HepG2 (cell line): ENCODE results near the gene UGT1A7. TPM values are rescaled to one million over a fixed set of nuclear protein-coding genes. Genes with fewer than 3 reads are reported as not detected.

Experiments
- ATAC-seq: fragments of 200-7000 bp; cut with Tn5 transposase; 3 replicates; pipeline ENCODE4 v1.9.1; 2020; ENCODE audit warnings: mild to moderate bottlenecking, moderate library complexity
- BruUV-seq: library from RNA; stranded (reverse); fragments of 400-500 nt; replicated peaks from 2 replicates; lab custom pipeline; 2021; lab: Mats Ljungman, UMichigan
- CTCF ChIA-PET: fragments of 300-600 bp; formaldehyde crosslinking; extraction: SDS; loops from one replicate; lab custom pipeline; 2021; ENCODE audit warnings: low total read pairs, inconsistent platforms, low intra/inter-chr PET ratio; lab: Yijun Ruan, JAX
- POLR2A ChIA-PET: fragments of 350-600 bp; sonication (Branson Sonifier 250); formaldehyde crosslinking; loops from one replicate; lab custom pipeline; 2020; ENCODE audit warnings: antibody characterized with exemption, inconsistent platforms; lab: Yijun Ruan, JAX
- DNase-seq: peaks from one replicate; pipeline ENCODE4 v3.0.0-alpha.2; 2015; ENCODE audit warnings: low spot score
- FAIRE-seq: peaks from 3 replicates; lab custom pipeline; 2011; peaks lifted over from hg19 to GRCh38; lab: Jason Lieb, UNC
- H2AFZ ChIP-seq: one replicate; pipeline ENCODE4 v1.6.1; 2011; ENCODE audit warnings: low read length, inconsistent platforms
- H3K27ac ChIP-seq: fragments of 300-600 bp; 3 replicates; pipeline ENCODE4 v1.8.0; 2011; ENCODE audit warnings: mixed run types, mild to moderate bottlenecking, mixed read lengths, low read length, inconsistent platforms; ENCODE audit not compliant: insufficient read depth; ENCODE audit errors: extremely low read length
- H3K27me3 ChIP-seq, 2 experiments: fragments of 200-600 bp in 1 of 2; 2 replicates in 1 of 2; 3 replicates in 1 of 2; pipeline versions ENCODE4 v1.6.0 to v1.8.0; 2011; ENCODE audit warnings: low read length in 2 of 2, mild to moderate bottlenecking in 2 of 2, moderate library complexity in 2 of 2, inconsistent platforms in 1 of 2; ENCODE audit not compliant: insufficient read depth in 2 of 2, control insufficient read depth in 1 of 2
- H3K36me3 ChIP-seq, 2 experiments: fragments of 200-600 bp in 1 of 2; replicated peaks in 1 of 2; 2 replicates in 1 of 2; 3 replicates in 1 of 2; pipeline versions ENCODE4 v1.5.1 to v1.8.0; 2011; ENCODE audit warnings: low read length in 2 of 2, inconsistent platforms in 1 of 2; ENCODE audit not compliant: insufficient read depth in 2 of 2, control insufficient read depth in 1 of 2
- H3K4me1 ChIP-seq: 2 replicates; pipeline ENCODE4 v1.5.1; 2012; ENCODE audit warnings: low read length, inconsistent platforms; ENCODE audit not compliant: insufficient read depth
- H3K4me2 ChIP-seq: 2 replicates; pipeline ENCODE4 v1.6.0; 2011; ENCODE audit warnings: low read depth, low read length, inconsistent platforms
- H3K4me3 ChIP-seq, 3 experiments: fragments of 200-600 bp in 1 of 3; sonication (generic), shearing (Covaris generic) in 1 of 3; replicated peaks in 1 of 3; 2 replicates each; pipeline ENCODE4 v1.5.1; 2011 to 2016; ENCODE audit warnings: low read length in 3 of 3, inconsistent platforms in 2 of 3, low read depth in 2 of 3, mild to moderate bottlenecking in 2 of 3, control low read depth in 1 of 3, mixed read lengths in 1 of 3; ENCODE audit not compliant: insufficient read depth in 1 of 3
- H3K79me2 ChIP-seq: one replicate; pipeline ENCODE4 v1.6.1; 2011; ENCODE audit warnings: low read length, inconsistent platforms; ENCODE audit not compliant: insufficient read depth
- H3K9ac ChIP-seq: 2 replicates; pipeline ENCODE4 v1.6.0; 2011; ENCODE audit warnings: mild to moderate bottlenecking, low read depth, low read length, inconsistent platforms; ENCODE audit not compliant: insufficient read depth
- H3K9me3 ChIP-seq: 2 replicates; pipeline ENCODE4 v1.5.1; 2012; ENCODE audit warnings: mild to moderate bottlenecking, low read length
- H4K20me1 ChIP-seq: 2 replicates; pipeline ENCODE4 v1.6.0; 2011; ENCODE audit warnings: inconsistent platforms, mild to moderate bottlenecking, low read length, moderate library complexity; ENCODE audit not compliant: insufficient read depth
- CAMTA2 ChIP-seq: sonication (generic); formaldehyde crosslinking; IDR thresholded peaks from 2 replicates; pipeline ENCODE4 v1.4.0; 2020; ENCODE audit warnings: mild to moderate bottlenecking, missing genetic modification reagents, borderline replicate concordance
- CENPT ChIP-seq: sonication (generic); formaldehyde crosslinking; IDR thresholded peaks from 2 replicates; pipeline ENCODE4 v1.8.0; 2022; ENCODE audit warnings: low read depth, mild to moderate bottlenecking, moderate library complexity, missing genetic modification reagents
- FOSL2 ChIP-seq: sonication (generic); formaldehyde crosslinking; IDR thresholded peaks from 2 replicates; pipeline ENCODE4 v1.4.0; 2020; ENCODE audit warnings: missing genetic modification reagents
- GATA4 ChIP-seq: sonication (generic); IDR thresholded peaks from 2 replicates; pipeline ENCODE4 v1.6.1; 2016; ENCODE audit warnings: antibody characterized with exemption, low read depth, borderline replicate concordance
- ISL2 ChIP-seq: sonication (generic); formaldehyde crosslinking; IDR thresholded peaks from 2 replicates; pipeline ENCODE4 v1.5.0; 2020; ENCODE audit warnings: missing genetic modification reagents
- MXD3 ChIP-seq: IDR thresholded peaks from 2 replicates; pipeline ENCODE4 v1.6.1; 2016; ENCODE audit warnings: mild to moderate bottlenecking, missing biosample characterization, missing genetic modification reagents
- MZF1 ChIP-seq: sonication (generic); formaldehyde crosslinking; IDR thresholded peaks from 2 replicates; pipeline ENCODE4 v1.8.1; 2023; ENCODE audit warnings: mild to moderate bottlenecking, missing genetic modification reagents, borderline replicate concordance
- NFYB ChIP-seq: sonication (generic); formaldehyde crosslinking; IDR thresholded peaks from 2 replicates; pipeline ENCODE4 v1.4.0; 2020; ENCODE audit warnings: missing genetic modification reagents
- NR3C1 ChIP-seq: sonication (generic); formaldehyde crosslinking; IDR thresholded peaks from 2 replicates; pipeline ENCODE4 v1.4.0; 2020; ENCODE audit warnings: missing genetic modification reagents
- PPARG ChIP-seq: conservative IDR thresholded peaks from 2 replicates; pipeline ENCODE4 v1.6.1; 2016; ENCODE audit warnings: missing biosample characterization, missing genetic modification reagents
- RAD51 ChIP-seq: fragments of 450-650 bp; IDR thresholded peaks from 2 replicates; pipeline ENCODE4 v1.6.1; 2016; ENCODE audit warnings: borderline replicate concordance
- RNF2 ChIP-seq: fragments of 450-650 bp; conservative IDR thresholded peaks from 2 replicates; pipeline ENCODE4 v1.6.1; 2016; ENCODE audit warnings: low read depth
- SALL2 ChIP-seq: sonication (generic); formaldehyde crosslinking; IDR thresholded peaks from 2 replicates; pipeline ENCODE4 v1.8.1; 2023; ENCODE audit warnings: mild to moderate bottlenecking, missing genetic modification reagents, inconsistent platforms
- SOX6 ChIP-seq, 2 experiments: fragments of 450-650 bp in 1 of 2; sonication (generic) in 1 of 2; formaldehyde crosslinking in 1 of 2; IDR thresholded peaks; 2 replicates each; pipeline versions ENCODE4 v1.4.0 to v1.6.1; 2017 to 2020; ENCODE audit warnings: antibody characterized with exemption in 1 of 2, mild to moderate bottlenecking in 1 of 2, missing genetic modification reagents in 1 of 2
- ZBTB25 ChIP-seq: IDR thresholded peaks from 2 replicates; pipeline ENCODE4 v1.6.1; 2018; ENCODE audit warnings: missing genetic modification reagents
- ZEB1 ChIP-seq: IDR thresholded peaks from 2 replicates; pipeline ENCODE4 v1.6.1; 2012; ENCODE audit warnings: mild to moderate bottlenecking, low read depth, inconsistent platforms; ENCODE audit not compliant: insufficient replicate concordance
- ZNF451 ChIP-seq: sonication (generic); formaldehyde crosslinking; IDR thresholded peaks from 2 replicates; pipeline ENCODE4 v1.5.0; 2020; ENCODE audit warnings: mild to moderate bottlenecking, missing genetic modification reagents
- ZNF589 ChIP-seq: sonication (generic); formaldehyde crosslinking; conservative IDR thresholded peaks from 2 replicates; pipeline ENCODE4 v1.8.0; 2022; ENCODE audit warnings: mild to moderate bottlenecking, moderate library complexity, missing genetic modification reagents
- WGBS: methylation state at CpG from one replicate; pipeline ENCODE4 v1.1.6; 2017; ENCODE audit warnings: low lambda C conversion rate; 5-methylcytosine and 5-hydroxymethylcytosine counted together
- in situ Hi-C: cut with HindIII; loops from 2 replicates; pipeline ENCODE4 v1.10.0; 2017; ENCODE audit warnings: low pct_unique_long_range_greater_than_20kb; ENCODE audit not compliant: extremely low pct_ligation_motif_present
- intact Hi-C: fragments of 100-400 bp; cut with micrococcal nuclease; formaldehyde crosslinking; loops from one replicate; pipeline ENCODE4 v1.10.0; 2022; ENCODE audit not compliant: unreplicated experiment
- polyA plus RNA-seq, 8 experiments: library from polyadenylated mRNA; depleted of rRNA in 3 of 8; stranded (reverse) in 7 of 8; unstranded in 1 of 8; fragments of >200 nt; fragmentation: Illumina TruSeq in 4 of 8; extraction: Trizol in 4 of 8; gene quantifications; 2 replicates each; pipeline versions ENCODE4 v1.2.1 to v1.2.3, GENCODE V29; 2011 to 2016; ENCODE audit warnings: low read depth in 4 of 8, missing spikeins in 1 of 8, mixed read lengths in 1 of 8; ENCODE audit not compliant: insufficient read depth in 1 of 8
- total RNA-seq, 5 experiments: library from RNA; depleted of rRNA; stranded (reverse); fragments of >200 nt; fragmentation: Illumina TruSeq; extraction: Trizol; gene quantifications; 2 replicates each; pipeline ENCODE4 v1.2.3, GENCODE V29; 2016; ENCODE audit warnings: low read depth in 1 of 5
- TF ChIP-seq, protein P1 (sequence below): IDR thresholded peaks from 2 replicates; pipeline ENCODE4 v1.6.1; 2016; ENCODE audit warnings: low read depth, borderline replicate concordance
- TF ChIP-seq, protein P2 (sequence below): sonication (generic); formaldehyde crosslinking; IDR thresholded peaks from 2 replicates; pipeline ENCODE4 v1.8.0; 2022; ENCODE audit warnings: missing genetic modification reagents, mild to moderate bottlenecking, borderline replicate concordance
- TF ChIP-seq, protein P3 (sequence below): IDR thresholded peaks from 2 replicates; pipeline ENCODE4 v1.6.1; 2016; ENCODE audit warnings: missing compliant biosample characterization, missing genetic modification reagents, borderline replicate concordance

Gene UGT1A7
- total and polyA plus RNA-seq, 2 of the 13 experiments (the other 11 are each of a cell fraction or from before 2014, with no cell fraction given), result not detected

- TF ChIP-seq MXD3 (CRISPR knock-in tag), result no peak
- TF ChIP-seq FOSL2 (CRISPR knock-in tag), result no peak
- TF ChIP-seq RNF2, result no peak
- TF ChIP-seq ZNF589, result no peak
- TF ChIP-seq SALL2 (CRISPR knock-in tag), result no peak
- no peak for TF ChIP-seq CENPT (CRISPR knock-in tag)
- no peak for TF ChIP-seq ISL2
- TF ChIP-seq NFYB, result no peak
Observed at GRCh38 chr2:233800208-233800607, 118.5 kb downstream of the UGT1A7 start (continued).

GRCh38 chr2:233801357-233802131 is 119.8 kb downstream of the UGT1A7 start:
- no peak overlapping the region for H3K27ac ChIP-seq
- CTCF ChIA-PET, result no interaction called here
- no peaks in the 10 kb centered on the region for H3K36me3 ChIP-seq
- intact Hi-C loops, result no loop called here
- H3K4me3 ChIP-seq, result no peak overlapping the region
- H3K4me2 ChIP-seq, result no peak overlapping the region
- in situ Hi-C loops, result no loop called here
- WGBS, result 39% methylated on average over 9 of the region's 9 CpGs
- no peak for DNase-seq
- no peaks in the 10 kb centered on the region for H3K9me3 ChIP-seq
- H3K79me2 ChIP-seq, result no peaks in the 10 kb centered on the region
- peaks cover 0 to 48% of the 10 kb centered on the region in 2 experiments; a peak in 3 of 5 replicates for H3K27me3 ChIP-seq
- H3K4me1 ChIP-seq, result no peaks in the 10 kb centered on the region
- no peak for ATAC-seq
- no peak overlapping the region for H2AFZ ChIP-seq
- no peak for FAIRE-seq
- BruUV-seq, result no TSS peak
- H3K9ac ChIP-seq, result no peak overlapping the region
- POLR2A ChIA-PET, result no interaction called here
- no peaks in the 10 kb centered on the region for H4K20me1 ChIP-seq
- no peak for TF ChIP-seq MZF1
- TF ChIP-seq GATA4, result no peak
- TF ChIP-seq CAMTA2 (CRISPR knock-in tag), result no peak
- no peak for TF ChIP-seq NR3C1 (CRISPR knock-in tag)
- TF ChIP-seq SOX6 (IDR thresholded peaks at IDR 0.05), result no peak
- no peak for TF ChIP-seq SOX6 (CRISPR knock-in tag; IDR thresholded peaks at IDR 0.05)
- TF ChIP-seq, protein P1, sequence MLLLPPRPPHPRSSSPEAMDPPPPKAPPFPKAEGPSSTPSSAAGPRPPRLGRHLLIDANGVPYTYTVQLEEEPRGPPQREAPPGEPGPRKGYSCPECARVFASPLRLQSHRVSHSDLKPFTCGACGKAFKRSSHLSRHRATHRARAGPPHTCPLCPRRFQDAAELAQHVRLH (CRISPR knock-in tag), result no peak
- TF ChIP-seq PPARG, result no peak
- TF ChIP-seq, protein P2, sequence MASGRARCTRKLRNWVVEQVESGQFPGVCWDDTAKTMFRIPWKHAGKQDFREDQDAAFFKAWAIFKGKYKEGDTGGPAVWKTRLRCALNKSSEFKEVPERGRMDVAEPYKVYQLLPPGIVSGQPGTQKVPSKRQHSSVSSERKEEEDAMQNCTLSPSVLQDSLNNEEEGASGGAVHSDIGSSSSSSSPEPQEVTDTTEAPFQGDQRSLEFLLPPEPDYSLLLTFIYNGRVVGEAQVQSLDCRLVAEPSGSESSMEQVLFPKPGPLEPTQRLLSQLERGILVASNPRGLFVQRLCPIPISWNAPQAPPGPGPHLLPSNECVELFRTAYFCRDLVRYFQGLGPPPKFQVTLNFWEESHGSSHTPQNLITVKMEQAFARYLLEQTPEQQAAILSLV (CRISPR knock-in tag), result no peak
- no peak for TF ChIP-seq ZEB1
- TF ChIP-seq, protein P3, sequence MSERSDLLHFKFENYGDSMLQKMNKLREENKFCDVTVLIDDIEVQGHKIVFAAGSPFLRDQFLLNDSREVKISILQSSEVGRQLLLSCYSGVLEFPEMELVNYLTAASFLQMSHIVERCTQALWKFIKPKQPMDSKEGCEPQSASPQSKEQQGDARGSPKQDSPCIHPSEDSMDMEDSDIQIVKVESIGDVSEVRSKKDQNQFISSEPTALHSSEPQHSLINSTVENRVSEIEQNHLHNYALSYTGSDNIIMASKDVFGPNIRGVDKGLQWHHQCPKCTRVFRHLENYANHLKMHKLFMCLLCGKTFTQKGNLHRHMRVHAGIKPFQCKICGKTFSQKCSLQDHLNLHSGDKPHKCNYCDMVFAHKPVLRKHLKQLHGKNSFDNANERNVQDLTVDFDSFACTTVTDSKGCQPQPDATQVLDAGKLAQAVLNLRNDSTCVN, result no peak
- TF ChIP-seq RAD51, result no peak
- TF ChIP-seq ZNF451, result no peak
- no peak for TF ChIP-seq ZBTB25 (CRISPR knock-in tag)
